ENCODE data around the gene GPBAR1.
A peak's percentile ranks its signal among the peaks of the same experiment; 100 is the strongest.

The GPBAR1 gene

GRCh38 chr2:218252509-218253231 is 8.1 kb upstream of the GPBAR1 start:
- Histone ChIP-seq H3K27me3 (ENCODE audit: control insufficient read depth, insufficient read depth, low read length) (no peaks in the 10 kb centered on the region), H3K9me3 (ENCODE audit: control insufficient read depth, low read length) (no peaks in the 10 kb centered on the region), H3K9ac (ENCODE audit: low read length) (no peak overlapping the region), H3K36me3 (ENCODE audit: control insufficient read depth, insufficient read depth, low read length) (peaks cover 37% of the 10 kb centered on the region), H3K4me1 (ENCODE audit: control insufficient read depth, insufficient read depth, low read length) (no peaks in the 10 kb centered on the region), H3K4me3 (ENCODE audit: low read length) (no peak overlapping the region)

- H3K9ac ChIP-seq (ENCODE audit: low read length): no peak overlapping the region
- no peaks in the 10 kb centered on the region for H3K9me3 ChIP-seq (ENCODE audit: control insufficient read depth, low read length)
- no peaks in the 10 kb centered on the region for H3K27me3 ChIP-seq (ENCODE audit: control insufficient read depth, insufficient read depth, low read length)
- H3K36me3 ChIP-seq (ENCODE audit: control insufficient read depth, insufficient read depth, low read length): peaks cover 37% of the 10 kb centered on the region
- H3K4me3 ChIP-seq (ENCODE audit: low read length): no peak overlapping the region
- no peaks in the 10 kb centered on the region for H3K4me1 ChIP-seq (ENCODE audit: control insufficient read depth, insufficient read depth, low read length)
Observed at GRCh38 chr2:218253232-218253625, 7.6 kb upstream of the GPBAR1 start.

GRCh38 chr2:218255446-218255845 is 5.4 kb upstream of the GPBAR1 start:
- H3K9ac ChIP-seq (ENCODE audit: low read length): no peak overlapping the region
- no peak overlapping the region for H3K4me3 ChIP-seq (ENCODE audit: low read length)
- no peaks in the 10 kb centered on the region for H3K9me3 ChIP-seq (ENCODE audit: control insufficient read depth, low read length)
- no peaks in the 10 kb centered on the region for H3K27me3 ChIP-seq (ENCODE audit: control insufficient read depth, insufficient read depth, low read length)
- peaks cover 20% of the 10 kb centered on the region for H3K4me1 ChIP-seq (ENCODE audit: control insufficient read depth, insufficient read depth, low read length)
- H3K36me3 ChIP-seq (ENCODE audit: control insufficient read depth, insufficient read depth, low read length): peaks cover 19% of the 10 kb centered on the region

- Histone ChIP-seq H3K9ac (ENCODE audit: low read length) (no peak overlapping the region), H3K4me3 (ENCODE audit: low read length) (no peak overlapping the region), H3K36me3 (ENCODE audit: control insufficient read depth, insufficient read depth, low read length) (peaks cover 15% of the 10 kb centered on the region), H3K27me3 (ENCODE audit: control insufficient read depth, insufficient read depth, low read length) (no peaks in the 10 kb centered on the region), H3K4me1 (ENCODE audit: control insufficient read depth, insufficient read depth, low read length) (peaks cover 33% of the 10 kb centered on the region), H3K9me3 (ENCODE audit: control insufficient read depth, low read length) (no peaks in the 10 kb centered on the region)
Observed at GRCh38 chr2:218256612-218257350, 4.0 kb upstream of the GPBAR1 start.

- H3K4me3 ChIP-seq (ENCODE audit: low read length): no peak overlapping the region
- H3K9ac ChIP-seq (ENCODE audit: low read length): no peak overlapping the region
- peaks cover 40% of the 10 kb centered on the region for H3K4me1 ChIP-seq (ENCODE audit: control insufficient read depth, insufficient read depth, low read length)
Observed at GRCh38 chr2:218257390-218257981, 3.3 kb upstream of the GPBAR1 start.

GRCh38 chr2:218259099-218259961 is 1.5 kb upstream of the GPBAR1 start:
- no peaks in the 10 kb centered on the region for H3K27me3 ChIP-seq (ENCODE audit: control insufficient read depth, insufficient read depth, low read length)
- no peak overlapping the region for H3K4me3 ChIP-seq (ENCODE audit: low read length)
- H3K9me3 ChIP-seq (ENCODE audit: control insufficient read depth, low read length): no peaks in the 10 kb centered on the region
- H3K4me1 ChIP-seq (ENCODE audit: control insufficient read depth, insufficient read depth, low read length): peaks cover 59% of the 10 kb centered on the region
- H3K9ac ChIP-seq (ENCODE audit: low read length): peak overlapping the region; percentile 9
- H3K36me3 ChIP-seq (ENCODE audit: control insufficient read depth, insufficient read depth, low read length): no peaks in the 10 kb centered on the region

More at GRCh38 chr2:218257390-218257981, 3.3 kb upstream of the GPBAR1 start:
- Histone ChIP-seq H3K9me3 (ENCODE audit: control insufficient read depth, low read length) (no peaks in the 10 kb centered on the region), H3K27me3 (ENCODE audit: control insufficient read depth, insufficient read depth, low read length) (no peaks in the 10 kb centered on the region), H3K36me3 (ENCODE audit: control insufficient read depth, insufficient read depth, low read length) (peaks cover 9% of the 10 kb centered on the region)

- Histone ChIP-seq H3K36me3 (ENCODE audit: control insufficient read depth, insufficient read depth, low read length) (peaks cover 4% of the 10 kb centered on the region), H3K27me3 (ENCODE audit: control insufficient read depth, insufficient read depth, low read length) (no peaks in the 10 kb centered on the region), H3K4me3 (ENCODE audit: low read length) (no peak overlapping the region), H3K4me1 (ENCODE audit: control insufficient read depth, insufficient read depth, low read length) (peaks cover 67% of the 10 kb centered on the region), H3K9me3 (ENCODE audit: control insufficient read depth, low read length) (no peaks in the 10 kb centered on the region), H3K9ac (ENCODE audit: low read length) (peak overlapping the region; percentile 57)
Observed at GRCh38 chr2:218260166-218260565, 649 bp upstream of the GPBAR1 start.

GRCh38 chr2:218261423-218262236 is 815 bp downstream of the GPBAR1 start:
- H3K9ac ChIP-seq (ENCODE audit: low read length): peak overlapping the region; percentile 57
- H3K4me3 ChIP-seq (ENCODE audit: low read length): no peak overlapping the region
- no peaks in the 10 kb centered on the region for H3K27me3 ChIP-seq (ENCODE audit: control insufficient read depth, insufficient read depth, low read length)
- H3K9me3 ChIP-seq (ENCODE audit: control insufficient read depth, low read length): no peaks in the 10 kb centered on the region
- peaks cover 82% of the 10 kb centered on the region for H3K4me1 ChIP-seq (ENCODE audit: control insufficient read depth, insufficient read depth, low read length)
- peaks cover 13% of the 10 kb centered on the region for H3K36me3 ChIP-seq (ENCODE audit: control insufficient read depth, insufficient read depth, low read length)

- Histone ChIP-seq H3K9ac (ENCODE audit: low read length) (peak overlapping the region; percentile 30), H3K4me3 (ENCODE audit: low read length) (no peak overlapping the region), H3K4me1 (ENCODE audit: control insufficient read depth, insufficient read depth, low read length) (peaks cover 83% of the 10 kb centered on the region), H3K9me3 (ENCODE audit: control insufficient read depth, low read length) (no peaks in the 10 kb centered on the region), H3K27me3 (ENCODE audit: control insufficient read depth, insufficient read depth, low read length) (no peaks in the 10 kb centered on the region), H3K36me3 (ENCODE audit: control insufficient read depth, insufficient read depth, low read length) (peaks cover 18% of the 10 kb centered on the region)
Observed at GRCh38 chr2:218262237-218262600, 1.4 kb downstream of the GPBAR1 start.

- Histone ChIP-seq H3K4me3 (ENCODE audit: low read length) (no peak overlapping the region), H3K36me3 (ENCODE audit: control insufficient read depth, insufficient read depth, low read length) (peaks cover 18% of the 10 kb centered on the region), H3K9me3 (ENCODE audit: control insufficient read depth, low read length) (no peaks in the 10 kb centered on the region), H3K9ac (ENCODE audit: low read length) (peak overlapping the region; percentile 60), H3K4me1 (ENCODE audit: control insufficient read depth, insufficient read depth, low read length) (peaks cover 83% of the 10 kb centered on the region), H3K27me3 (ENCODE audit: control insufficient read depth, insufficient read depth, low read length) (no peaks in the 10 kb centered on the region)
Observed at GRCh38 chr2:218262631-218263586, 2.1 kb downstream of the GPBAR1 start.

All from mucosa of stomach (tissue), 1 donor.